RWPE2 (cell line): ENCODE results near the gene WIPI1.
"Not testable (repeated sequence)": the region's sequence is repeated elsewhere in the genome, so short reads cannot be mapped to it uniquely, and the experiment has no call there.

Experiments
- ATAC-seq: fragments of 200-7000 bp; cut with Tn5 transposase; 3 replicates; pipeline ENCODE4 v1.9.1; 2021; ENCODE audit warnings: low read depth
- DNase-seq: peaks from one replicate; pipeline ENCODE4 v3.0.0-alpha.2; 2020; ENCODE audit warnings: low spot score
- H3K27ac ChIP-seq: fragments of 450-650 bp; 2 replicates; pipeline ENCODE4 v1.5.1; 2017; ENCODE audit warnings: mild to moderate bottlenecking; ENCODE audit not compliant: poor library complexity, severe bottlenecking
- H3K27me3 ChIP-seq: fragments of 250-450 bp; sonication (Bioruptor Pico); 2 replicates; pipeline ENCODE4 v1.5.1; 2021; ENCODE audit warnings: mild to moderate bottlenecking, moderate library complexity; ENCODE audit not compliant: insufficient read depth, poor library complexity, severe bottlenecking
- H3K36me3 ChIP-seq: fragments of 250-450 bp; sonication (Bioruptor Pico); 2 replicates; pipeline ENCODE4 v1.5.1; 2020; ENCODE audit warnings: low read depth, mild to moderate bottlenecking, moderate library complexity
- H3K4me1 ChIP-seq: fragments of 250-450 bp; sonication (Bioruptor Pico); 2 replicates; pipeline ENCODE4 v1.5.1; 2021; ENCODE audit warnings: mild to moderate bottlenecking, moderate library complexity; ENCODE audit not compliant: insufficient read depth, poor library complexity, severe bottlenecking
- H3K4me3 ChIP-seq: fragments of 250-450 bp; sonication (Bioruptor Pico); 2 replicates; pipeline ENCODE4 v1.5.1; 2021; ENCODE audit warnings: mild to moderate bottlenecking, moderate library complexity; ENCODE audit not compliant: severe bottlenecking
- H3K9me3 ChIP-seq: fragments of 250-450 bp; sonication (Bioruptor Pico); 2 replicates; pipeline ENCODE4 v1.5.1; 2021; ENCODE audit warnings: mild to moderate bottlenecking, moderate library complexity; ENCODE audit not compliant: severe bottlenecking
- TF ChIP-seq, protein P1 (sequence below): fragments of 450-650 bp; IDR thresholded peaks from one replicate; pipeline ENCODE4 v1.5.1; 2017; ENCODE audit warnings: mild to moderate bottlenecking, moderate library complexity; ENCODE audit not compliant: poor library complexity, severe bottlenecking

Gene WIPI1

DNA sequence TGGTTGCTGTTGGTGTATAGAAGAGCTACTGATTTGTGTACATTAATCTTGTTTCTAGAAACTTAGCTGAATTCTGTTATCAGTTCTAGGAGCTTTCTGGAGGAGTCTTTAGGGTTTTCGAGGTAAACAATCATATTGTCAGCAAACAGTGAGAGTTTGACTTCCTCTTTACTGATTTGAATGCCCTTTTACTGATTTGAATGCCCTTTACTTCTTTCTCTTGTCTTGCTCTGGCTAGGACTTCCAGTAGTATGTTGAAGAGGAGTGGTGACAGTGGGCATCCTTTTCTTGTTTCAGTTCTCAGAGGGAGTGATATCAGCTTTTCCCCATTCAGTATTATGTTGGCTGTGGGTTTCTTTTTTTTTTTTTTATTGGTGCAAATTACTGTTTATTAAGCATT, 49.6 kb downstream of the WIPI1 start:
- ATAC-seq, H3K36me3 ChIP-seq: not testable (repeated sequence)

DNA sequence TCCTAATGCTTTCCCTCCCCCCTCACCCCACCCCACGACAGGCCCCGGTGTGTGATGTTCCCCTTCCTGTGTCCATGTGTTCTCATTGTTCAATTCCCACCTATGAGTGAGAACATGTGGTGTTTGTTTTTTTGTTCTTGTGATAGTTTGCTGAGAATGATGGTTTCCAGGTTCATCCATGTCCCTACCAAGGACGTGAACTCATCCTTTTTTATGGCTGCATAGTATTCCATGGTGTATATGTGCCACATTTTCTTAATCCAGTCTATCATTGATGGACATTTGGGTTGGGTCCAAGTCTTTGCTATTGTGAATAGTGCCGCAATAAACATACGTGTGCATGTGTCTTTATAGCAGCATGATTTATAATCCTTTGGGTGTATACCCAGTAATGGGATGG, 53.5 kb downstream of the WIPI1 start:
- H3K36me3 ChIP-seq, H3K4me1 ChIP-seq, H3K9me3 ChIP-seq, DNase-seq, H3K4me3 ChIP-seq, H3K27me3 ChIP-seq, ATAC-seq, H3K27ac ChIP-seq: not testable (repeated sequence)

More for the DNA sequence above, 49.6 kb downstream of the WIPI1 start:
- H3K9me3 ChIP-seq, H3K27me3 ChIP-seq, DNase-seq, H3K4me1 ChIP-seq, H3K4me3 ChIP-seq, H3K27ac ChIP-seq: not testable (repeated sequence)

DNA sequence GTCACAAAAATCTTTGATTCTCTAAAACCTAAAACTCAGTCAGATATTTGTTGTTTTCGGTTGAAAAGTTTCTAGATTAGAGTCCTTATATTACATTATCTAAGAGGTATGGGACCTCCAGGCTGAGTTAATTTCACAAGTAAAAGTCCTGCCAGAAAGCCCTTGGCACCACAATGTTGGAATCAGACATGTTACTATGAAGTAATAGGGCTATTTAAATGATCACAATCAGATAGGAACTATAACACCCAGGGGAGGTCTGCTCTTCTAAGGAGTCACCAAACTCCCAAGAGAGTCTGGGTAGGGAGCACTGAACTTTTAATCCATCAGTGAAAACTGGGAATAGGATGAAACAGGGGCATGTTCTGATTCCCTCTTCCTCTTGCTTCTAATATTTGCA, 54.2 kb downstream of the WIPI1 start:
- TF ChIP-seq, protein P1, sequence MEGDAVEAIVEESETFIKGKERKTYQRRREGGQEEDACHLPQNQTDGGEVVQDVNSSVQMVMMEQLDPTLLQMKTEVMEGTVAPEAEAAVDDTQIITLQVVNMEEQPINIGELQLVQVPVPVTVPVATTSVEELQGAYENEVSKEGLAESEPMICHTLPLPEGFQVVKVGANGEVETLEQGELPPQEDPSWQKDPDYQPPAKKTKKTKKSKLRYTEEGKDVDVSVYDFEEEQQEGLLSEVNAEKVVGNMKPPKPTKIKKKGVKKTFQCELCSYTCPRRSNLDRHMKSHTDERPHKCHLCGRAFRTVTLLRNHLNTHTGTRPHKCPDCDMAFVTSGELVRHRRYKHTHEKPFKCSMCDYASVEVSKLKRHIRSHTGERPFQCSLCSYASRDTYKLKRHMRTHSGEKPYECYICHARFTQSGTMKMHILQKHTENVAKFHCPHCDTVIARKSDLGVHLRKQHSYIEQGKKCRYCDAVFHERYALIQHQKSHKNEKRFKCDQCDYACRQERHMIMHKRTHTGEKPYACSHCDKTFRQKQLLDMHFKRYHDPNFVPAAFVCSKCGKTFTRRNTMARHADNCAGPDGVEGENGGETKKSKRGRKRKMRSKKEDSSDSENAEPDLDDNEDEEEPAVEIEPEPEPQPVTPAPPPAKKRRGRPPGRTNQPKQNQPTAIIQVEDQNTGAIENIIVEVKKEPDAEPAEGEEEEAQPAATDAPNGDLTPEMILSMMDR, result no peak
- no peaks in the 10 kb centered on the region for H3K9me3 ChIP-seq
- ATAC-seq (no peak), DNase-seq (no peak)
- no peaks in the 10 kb centered on the region for H3K36me3 ChIP-seq
- no peak overlapping the region for H3K4me3 ChIP-seq
- no peak overlapping the region for H3K27ac ChIP-seq
- H3K27me3 ChIP-seq, result no peaks in the 10 kb centered on the region
- no peaks in the 10 kb centered on the region for H3K4me1 ChIP-seq

DNA sequence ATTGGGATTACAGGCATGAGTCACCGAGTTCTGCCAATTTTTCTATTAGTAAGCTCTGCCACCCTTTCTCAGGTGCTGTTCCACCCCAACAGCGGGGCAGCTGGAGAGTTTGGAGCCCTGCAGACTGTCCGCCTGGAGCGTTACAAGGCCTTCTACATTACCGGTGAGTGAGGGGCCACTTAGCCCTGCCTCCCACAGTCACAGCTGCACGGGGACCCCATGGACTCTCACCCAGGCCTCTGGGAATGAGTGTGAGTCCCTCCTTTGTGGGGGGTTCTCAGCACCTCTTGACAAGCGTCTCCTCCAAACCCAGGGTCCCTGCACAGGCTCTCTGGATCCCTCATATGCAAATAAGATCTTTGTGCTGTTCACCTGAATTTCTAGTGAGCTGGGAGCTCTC, 56.0 kb downstream of the WIPI1 start:
- no peaks in the 10 kb centered on the region for H3K36me3 ChIP-seq
- ATAC-seq, result no peak
- H3K27me3 ChIP-seq, result no peaks in the 10 kb centered on the region
- no peak overlapping the region for H3K27ac ChIP-seq
- H3K4me1 ChIP-seq, result no peaks in the 10 kb centered on the region
- DNase-seq, result no peak
- H3K9me3 ChIP-seq, result no peaks in the 10 kb centered on the region
- TF ChIP-seq, protein P1, result no peak
- no peak overlapping the region for H3K4me3 ChIP-seq

DNA sequence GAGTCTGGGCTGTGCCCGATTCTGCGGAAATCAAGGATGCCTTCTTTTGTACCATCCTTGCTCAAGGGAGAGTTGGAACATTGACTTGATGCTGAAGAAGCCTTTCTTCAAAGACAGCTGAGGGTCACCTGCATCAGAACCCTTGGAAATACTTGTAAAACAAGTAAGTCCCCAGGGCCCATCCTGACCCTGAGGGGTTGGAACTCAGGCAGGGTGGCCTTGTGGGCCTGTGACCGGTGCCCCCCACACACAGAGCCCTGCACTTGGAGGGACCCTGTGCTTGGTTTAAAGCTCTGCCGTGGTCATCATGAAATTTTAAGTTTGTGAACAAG, 56.9 kb downstream of the WIPI1 start:
- Histone ChIP-seq H3K9me3 (no peaks in the 10 kb centered on the region), H3K27ac (no peak overlapping the region), H3K36me3 (no peaks in the 10 kb centered on the region), H3K4me1 (no peaks in the 10 kb centered on the region), H3K27me3 (no peaks in the 10 kb centered on the region), H3K4me3 (no peak overlapping the region)
- no peak for DNase-seq
- TF ChIP-seq, protein P1, result no peak
- ATAC-seq, result no peak

DNA sequence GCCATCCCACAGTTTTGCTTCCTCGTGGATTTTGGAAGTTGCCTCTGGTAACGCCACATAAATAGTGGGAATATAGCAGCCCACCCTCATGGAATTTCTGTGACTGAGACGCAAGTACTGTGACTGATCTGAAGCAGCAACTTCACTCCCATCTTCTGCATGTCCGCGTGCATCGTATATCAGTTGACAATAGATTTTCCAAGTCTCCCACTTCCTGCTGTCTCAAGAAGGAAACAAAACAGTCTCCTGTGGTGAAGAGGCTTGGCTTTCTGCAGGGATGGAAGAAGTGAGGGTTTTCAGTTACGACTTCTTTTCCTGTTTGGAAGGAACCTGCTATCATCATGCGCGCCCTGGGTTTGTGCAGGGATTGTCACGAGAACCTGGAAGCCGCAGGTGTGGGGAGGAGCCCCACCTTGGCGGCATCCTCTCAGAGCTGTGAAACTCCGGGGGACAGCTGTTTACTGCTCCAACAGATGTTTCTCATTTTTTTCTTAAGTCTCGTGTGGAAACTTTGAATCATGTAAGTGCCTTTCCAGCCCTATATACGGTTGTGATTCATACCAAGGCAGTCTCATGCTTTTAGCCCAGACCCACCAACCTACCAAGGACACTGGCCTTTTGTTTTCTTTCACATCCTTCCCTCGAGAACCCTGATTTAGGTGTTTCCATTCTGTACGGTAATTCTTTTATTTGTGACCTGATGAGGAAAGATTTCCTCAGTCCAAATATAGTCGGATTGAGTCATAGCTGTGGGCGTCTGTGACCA, 57.5 kb downstream of the WIPI1 start:
- Histone ChIP-seq H3K4me3 (no peak overlapping the region), H3K27me3 (no peaks in the 10 kb centered on the region), H3K27ac (no peak overlapping the region), H3K4me1 (no peaks in the 10 kb centered on the region), H3K9me3 (no peaks in the 10 kb centered on the region), H3K36me3 (no peaks in the 10 kb centered on the region)
- no peak for ATAC-seq
- TF ChIP-seq, protein P1, result no peak
- DNase-seq, result no peak
